ENCODE results near the gene APOBEC3B.

DNA sequence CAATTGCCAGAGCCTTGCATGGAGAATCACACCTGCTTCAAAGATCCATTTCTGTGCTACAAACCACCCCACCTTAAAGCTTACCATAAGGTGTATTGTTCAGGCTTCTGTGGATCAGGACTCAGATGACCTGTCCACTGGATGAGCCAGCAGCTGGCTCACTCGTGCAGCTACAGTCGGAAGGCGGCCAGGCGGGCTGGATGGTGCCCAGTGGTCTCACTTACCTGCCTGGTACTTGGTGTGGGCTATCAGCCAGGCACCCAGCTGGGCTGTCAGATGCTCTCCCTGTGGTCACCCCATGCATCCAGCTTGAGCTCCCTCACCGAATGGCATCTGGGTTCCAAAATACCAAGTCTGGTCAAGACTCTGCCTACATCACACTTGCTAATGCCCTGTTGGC lies 10.9 kb upstream of the APOBEC3B start:
- TF ChIP-seq, protein P1, sequence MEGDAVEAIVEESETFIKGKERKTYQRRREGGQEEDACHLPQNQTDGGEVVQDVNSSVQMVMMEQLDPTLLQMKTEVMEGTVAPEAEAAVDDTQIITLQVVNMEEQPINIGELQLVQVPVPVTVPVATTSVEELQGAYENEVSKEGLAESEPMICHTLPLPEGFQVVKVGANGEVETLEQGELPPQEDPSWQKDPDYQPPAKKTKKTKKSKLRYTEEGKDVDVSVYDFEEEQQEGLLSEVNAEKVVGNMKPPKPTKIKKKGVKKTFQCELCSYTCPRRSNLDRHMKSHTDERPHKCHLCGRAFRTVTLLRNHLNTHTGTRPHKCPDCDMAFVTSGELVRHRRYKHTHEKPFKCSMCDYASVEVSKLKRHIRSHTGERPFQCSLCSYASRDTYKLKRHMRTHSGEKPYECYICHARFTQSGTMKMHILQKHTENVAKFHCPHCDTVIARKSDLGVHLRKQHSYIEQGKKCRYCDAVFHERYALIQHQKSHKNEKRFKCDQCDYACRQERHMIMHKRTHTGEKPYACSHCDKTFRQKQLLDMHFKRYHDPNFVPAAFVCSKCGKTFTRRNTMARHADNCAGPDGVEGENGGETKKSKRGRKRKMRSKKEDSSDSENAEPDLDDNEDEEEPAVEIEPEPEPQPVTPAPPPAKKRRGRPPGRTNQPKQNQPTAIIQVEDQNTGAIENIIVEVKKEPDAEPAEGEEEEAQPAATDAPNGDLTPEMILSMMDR (IDR thresholded peaks at IDR 0.05): no peak
- TF ChIP-seq ZFX (IDR thresholded peaks at IDR 0.05; ENCODE audit: borderline replicate concordance): no peak
